Ishikawa (cell line): Measurements from ENCODE around the gene PGBD5.

Experiments
- CEBPB ChIP-seq: IDR thresholded peaks from 2 replicates; pipeline ENCODE4 v1.6.1; 2012
- CREB1 ChIP-seq: IDR thresholded peaks from 2 replicates; pipeline ENCODE4 v1.6.1; 2012; ENCODE audit warnings: low read depth
- EGR1 ChIP-seq: IDR thresholded peaks from 2 replicates; pipeline ENCODE4 v1.6.1; 2012
- EP300 ChIP-seq: IDR thresholded peaks from 2 replicates; pipeline ENCODE4 v1.6.1; 2012; ENCODE audit warnings: borderline replicate concordance
- FOXM1 ChIP-seq: IDR thresholded peaks from 2 replicates; pipeline ENCODE4 v1.6.1; 2012; ENCODE audit warnings: low read depth, borderline replicate concordance
- NFIC ChIP-seq: IDR thresholded peaks from 2 replicates; pipeline ENCODE4 v1.6.1; 2012
- RAD21 ChIP-seq: IDR thresholded peaks from 2 replicates; pipeline ENCODE4 v1.6.1; 2012; ENCODE audit warnings: low read depth
- TAF1 ChIP-seq: IDR thresholded peaks from 2 replicates; pipeline ENCODE4 v1.6.1; 2012; ENCODE audit warnings: low read depth, mild to moderate bottlenecking
- TCF12 ChIP-seq: IDR thresholded peaks from 2 replicates; pipeline ENCODE4 v1.6.1; 2012; ENCODE audit warnings: low read depth
- TEAD4 ChIP-seq: IDR thresholded peaks from 2 replicates; pipeline ENCODE4 v1.6.1; 2012
- YY1 ChIP-seq: IDR thresholded peaks from 2 replicates; pipeline ENCODE4 v1.6.1; 2012; ENCODE audit warnings: low read depth
- ZBTB7A ChIP-seq: IDR thresholded peaks from 2 replicates; pipeline ENCODE4 v1.6.1; 2012; ENCODE audit warnings: low read depth
- TF ChIP-seq, protein P1 (sequence below): IDR thresholded peaks from 2 replicates; pipeline ENCODE4 v1.6.1; 2012
- TF ChIP-seq, protein P2 (sequence below): IDR thresholded peaks from 2 replicates; pipeline ENCODE4 v1.6.1; 2012; ENCODE audit warnings: low read depth, mild to moderate bottlenecking
- TF ChIP-seq, protein P3 (sequence below): IDR thresholded peaks from 2 replicates; pipeline ENCODE4 v1.6.1; 2012

The PGBD5 gene

GRCh38 chr1:230463760-230464159, 37.6 kb upstream of the PGBD5 start:
- TF ChIP-seq NFIC (no peak), TAF1 (no peak), FOXM1 (no peak), RAD21 (no peak), CREB1 (no peak), TEAD4 (no peak), CEBPB (no peak), ZBTB7A (no peak), TCF12 (no peak), EGR1 (no peak), EP300 (no peak), YY1 (no peak)
- TF ChIP-seq, protein P1, sequence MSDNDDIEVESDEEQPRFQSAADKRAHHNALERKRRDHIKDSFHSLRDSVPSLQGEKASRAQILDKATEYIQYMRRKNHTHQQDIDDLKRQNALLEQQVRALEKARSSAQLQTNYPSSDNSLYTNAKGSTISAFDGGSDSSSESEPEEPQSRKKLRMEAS, result no peak
- TF ChIP-seq, protein P2, sequence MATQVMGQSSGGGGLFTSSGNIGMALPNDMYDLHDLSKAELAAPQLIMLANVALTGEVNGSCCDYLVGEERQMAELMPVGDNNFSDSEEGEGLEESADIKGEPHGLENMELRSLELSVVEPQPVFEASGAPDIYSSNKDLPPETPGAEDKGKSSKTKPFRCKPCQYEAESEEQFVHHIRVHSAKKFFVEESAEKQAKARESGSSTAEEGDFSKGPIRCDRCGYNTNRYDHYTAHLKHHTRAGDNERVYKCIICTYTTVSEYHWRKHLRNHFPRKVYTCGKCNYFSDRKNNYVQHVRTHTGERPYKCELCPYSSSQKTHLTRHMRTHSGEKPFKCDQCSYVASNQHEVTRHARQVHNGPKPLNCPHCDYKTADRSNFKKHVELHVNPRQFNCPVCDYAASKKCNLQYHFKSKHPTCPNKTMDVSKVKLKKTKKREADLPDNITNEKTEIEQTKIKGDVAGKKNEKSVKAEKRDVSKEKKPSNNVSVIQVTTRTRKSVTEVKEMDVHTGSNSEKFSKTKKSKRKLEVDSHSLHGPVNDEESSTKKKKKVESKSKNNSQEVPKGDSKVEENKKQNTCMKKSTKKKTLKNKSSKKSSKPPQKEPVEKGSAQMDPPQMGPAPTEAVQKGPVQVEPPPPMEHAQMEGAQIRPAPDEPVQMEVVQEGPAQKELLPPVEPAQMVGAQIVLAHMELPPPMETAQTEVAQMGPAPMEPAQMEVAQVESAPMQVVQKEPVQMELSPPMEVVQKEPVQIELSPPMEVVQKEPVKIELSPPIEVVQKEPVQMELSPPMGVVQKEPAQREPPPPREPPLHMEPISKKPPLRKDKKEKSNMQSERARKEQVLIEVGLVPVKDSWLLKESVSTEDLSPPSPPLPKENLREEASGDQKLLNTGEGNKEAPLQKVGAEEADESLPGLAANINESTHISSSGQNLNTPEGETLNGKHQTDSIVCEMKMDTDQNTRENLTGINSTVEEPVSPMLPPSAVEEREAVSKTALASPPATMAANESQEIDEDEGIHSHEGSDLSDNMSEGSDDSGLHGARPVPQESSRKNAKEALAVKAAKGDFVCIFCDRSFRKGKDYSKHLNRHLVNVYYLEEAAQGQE, result no peak
- TF ChIP-seq, protein P3, sequence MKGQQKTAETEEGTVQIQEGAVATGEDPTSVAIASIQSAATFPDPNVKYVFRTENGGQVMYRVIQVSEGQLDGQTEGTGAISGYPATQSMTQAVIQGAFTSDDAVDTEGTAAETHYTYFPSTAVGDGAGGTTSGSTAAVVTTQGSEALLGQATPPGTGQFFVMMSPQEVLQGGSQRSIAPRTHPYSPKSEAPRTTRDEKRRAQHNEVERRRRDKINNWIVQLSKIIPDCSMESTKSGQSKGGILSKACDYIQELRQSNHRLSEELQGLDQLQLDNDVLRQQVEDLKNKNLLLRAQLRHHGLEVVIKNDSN, result no peak

DNA sequence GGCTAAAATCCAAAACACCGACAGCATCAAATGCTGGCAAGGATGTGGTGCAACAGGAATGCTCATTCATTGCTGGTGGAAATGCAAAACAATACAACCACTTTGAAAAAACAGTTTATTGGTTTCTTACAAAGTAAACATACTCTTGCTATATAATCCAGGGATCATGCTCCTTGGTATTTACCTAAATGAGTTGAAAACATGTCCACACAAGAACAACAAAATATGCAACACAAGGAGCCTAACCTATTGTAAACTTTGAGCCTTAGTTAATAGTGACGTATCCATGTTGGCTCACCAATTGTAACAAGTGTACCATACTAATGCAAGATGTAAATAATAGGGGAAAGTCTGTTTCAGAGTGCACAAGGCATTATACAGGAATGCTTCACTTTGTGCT, 37.2 kb upstream of the PGBD5 start:
- TF ChIP-seq NFIC, result no peak
- no peak for TF ChIP-seq CEBPB
- TF ChIP-seq YY1, result no peak
- no peak for TF ChIP-seq TCF12
- no peak for TF ChIP-seq RAD21
- TF ChIP-seq, protein P1, result no peak
- TF ChIP-seq, protein P2, result no peak
- no peak for TF ChIP-seq EGR1
- TF ChIP-seq CREB1, result no peak

DNA sequence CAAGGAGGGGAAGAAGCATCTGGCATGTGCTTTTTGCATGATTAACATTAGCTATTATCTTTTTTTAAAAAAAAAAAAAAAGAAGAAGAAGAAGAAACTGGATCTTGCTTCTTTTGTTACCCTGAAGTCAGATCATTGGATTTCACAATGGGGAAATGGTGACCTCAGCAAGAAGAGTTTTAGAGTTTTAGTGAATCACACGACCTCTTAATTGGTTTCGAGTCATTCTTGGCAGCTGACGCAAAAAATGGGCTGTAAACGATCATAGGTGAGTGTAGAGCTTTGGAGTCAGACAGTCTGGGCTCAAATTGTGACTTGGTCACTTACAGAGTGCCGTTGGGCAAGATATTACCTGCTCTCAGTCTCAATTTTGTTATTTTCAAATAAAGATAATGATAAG, 33.3 kb upstream of the PGBD5 start:
- no peak for TF ChIP-seq CREB1
- no peak for TF ChIP-seq YY1
- no peak for TF ChIP-seq ZBTB7A
- no peak for TF ChIP-seq CEBPB
- no peak for TF ChIP-seq TAF1
- no peak for TF ChIP-seq EP300
- TF ChIP-seq FOXM1, result no peak
- TF ChIP-seq, protein P2, result no peak
- TF ChIP-seq, protein P1, result no peak
- no peak for TF ChIP-seq NFIC
- no peak for TF ChIP-seq TCF12
- TF ChIP-seq, protein P3, result no peak
- no peak for TF ChIP-seq TEAD4
- TF ChIP-seq EGR1, result no peak
- no peak for TF ChIP-seq RAD21

GRCh38 chr1:230458509-230458908, 32.4 kb upstream of the PGBD5 start:
- TF ChIP-seq CEBPB (no peak), FOXM1 (no peak), CREB1 (no peak), RAD21 (no peak), TCF12 (no peak), TEAD4 (no peak), NFIC (no peak), YY1 (no peak), ZBTB7A (no peak), TAF1 (no peak), EGR1 (no peak), EP300 (no peak)
- TF ChIP-seq, protein P3, result no peak
- TF ChIP-seq, protein P2, result no peak
- TF ChIP-seq, protein P1, result no peak
